ENCODE results near the gene ANKS1A.
A peak's percentile ranks its signal among the peaks of the same experiment; 100 is the strongest.
"Not testable (repeated sequence)": the region's sequence is repeated elsewhere in the genome, so short reads cannot be mapped to it uniquely, and the experiment has no call there.

The ANKS1A gene

GRCh38 chr6:34920097-34920496 is 31.0 kb downstream of the ANKS1A start:
- no peak for DNase-seq

- no peak for DNase-seq
Measured at GRCh38 chr6:34922177-34922663, 33.2 kb downstream of the ANKS1A start.

GRCh38 chr6:34924831-34925625 is 36.0 kb downstream of the ANKS1A start:
- no peak for DNase-seq

- DNase-seq: no peak
Measured at GRCh38 chr6:34926655-34927054, 37.6 kb downstream of the ANKS1A start.

- no peak for DNase-seq
Measured at GRCh38 chr6:34928220-34928619, 39.2 kb downstream of the ANKS1A start.

GRCh38 chr6:34928695-34929094 is 39.6 kb downstream of the ANKS1A start:
- no peak for DNase-seq

- no peak for DNase-seq
Measured at GRCh38 chr6:34929241-34929978, 40.4 kb downstream of the ANKS1A start.

- no peak for DNase-seq
Measured at GRCh38 chr6:34930221-34930620, 41.2 kb downstream of the ANKS1A start.

GRCh38 chr6:34932202-34932601 is 43.1 kb downstream of the ANKS1A start:
- DNase-seq: not testable (repeated sequence)

GRCh38 chr6:34934516-34934915 is 45.5 kb downstream of the ANKS1A start:
- DNase-seq: no peak

GRCh38 chr6:34938268-34938667 is 49.2 kb downstream of the ANKS1A start:
- peak in 1 of 2 donors; percentile 2 for DNase-seq

- DNase-seq: no peak
Measured at GRCh38 chr6:34940030-34940434, 51.0 kb downstream of the ANKS1A start.

- DNase-seq: no peak
Measured at GRCh38 chr6:34941421-34941820, 52.4 kb downstream of the ANKS1A start.

- no peak for DNase-seq
Measured at GRCh38 chr6:34945317-34945716, 56.3 kb downstream of the ANKS1A start.

GRCh38 chr6:34947561-34947960 is 58.5 kb downstream of the ANKS1A start:
- DNase-seq: no peak

- no peak for DNase-seq
Measured at GRCh38 chr6:34949636-34950035, 60.6 kb downstream of the ANKS1A start.

GRCh38 chr6:34950849-34951248 is 61.8 kb downstream of the ANKS1A start:
- DNase-seq: no peak

- no peak for DNase-seq
Measured at GRCh38 chr6:34951731-34952130, 62.7 kb downstream of the ANKS1A start.

GRCh38 chr6:34953061-34954025 is 64.3 kb downstream of the ANKS1A start:
- no peak for DNase-seq

- DNase-seq: no peak
Measured at GRCh38 chr6:34955442-34955841, 66.4 kb downstream of the ANKS1A start.

GRCh38 chr6:34957231-34957783 is 68.3 kb downstream of the ANKS1A start:
- no peak for DNase-seq

- DNase-seq: no peak
Measured at GRCh38 chr6:34958734-34959133, 69.7 kb downstream of the ANKS1A start.

GRCh38 chr6:34959224-34959623 is 70.2 kb downstream of the ANKS1A start:
- DNase-seq: no peak
